HEK293T (cell line): ENCODE measurements around the gene ZNF512B.

Experiments
- BHLHE40 ChIP-seq: fragments of 450-650 bp; IDR thresholded peaks from 2 replicates; pipeline ENCODE4 v1.6.1; 2016; ENCODE audit warnings: mild to moderate bottlenecking, moderate library complexity, borderline replicate concordance
- FOXA1 ChIP-seq: fragments of 450-650 bp; IDR thresholded peaks from 2 replicates; pipeline ENCODE4 v1.6.1; 2016; ENCODE audit warnings: mild to moderate bottlenecking
- FOXK2 ChIP-seq: fragments of 450-650 bp; IDR thresholded peaks from 2 replicates; pipeline ENCODE4 v1.6.1; 2016; ENCODE audit warnings: mild to moderate bottlenecking
- L3MBTL2 ChIP-seq: fragments of 450-650 bp; conservative IDR thresholded peaks from 2 replicates; pipeline ENCODE4 v1.6.1; 2016; ENCODE audit warnings: mild to moderate bottlenecking
- NFRKB ChIP-seq: fragments of 450-650 bp; IDR thresholded peaks from 2 replicates; pipeline ENCODE4 v1.6.1; 2016; ENCODE audit warnings: mild to moderate bottlenecking, moderate library complexity
- SP1 ChIP-seq: fragments of 450-650 bp; IDR thresholded peaks from 2 replicates; pipeline ENCODE4 v1.6.1; 2017
- TARDBP ChIP-seq: fragments of 450-650 bp; IDR thresholded peaks from 2 replicates; pipeline ENCODE4 v1.6.1; 2016
- ZNF384 ChIP-seq: fragments of 450-650 bp; IDR thresholded peaks from 2 replicates; pipeline ENCODE4 v1.6.1; 2016

- TF ChIP-seq L3MBTL2, result no peak
- no peak for TF ChIP-seq FOXA1
- TF ChIP-seq SP1, result no peak
- no peak for TF ChIP-seq BHLHE40
- TF ChIP-seq TARDBP, result no peak
- no peak for TF ChIP-seq ZNF384
- no peak for TF ChIP-seq NFRKB
- TF ChIP-seq FOXK2, result no peak
Observed at GRCh38 chr20:64006490-64006889, 36.8 kb upstream of the ZNF512B start.
